HepG2 (cell line): ENCODE data around the gene CPM.

Experiments
- ARNT2 ChIP-seq: sonication (generic); formaldehyde crosslinking; IDR thresholded peaks from 2 replicates; pipeline ENCODE4 v1.8.0; 2022; ENCODE audit warnings: mild to moderate bottlenecking, low read depth, missing genetic modification reagents, moderate library complexity
- CHD4 ChIP-seq: fragments of 200-600 bp; sonication (generic); IDR thresholded peaks from 2 replicates; pipeline ENCODE4 v1.7.0; 2017; ENCODE audit warnings: mild to moderate bottlenecking, low read length, borderline replicate concordance
- CTCF ChIP-seq: sonication (generic); formaldehyde crosslinking; IDR thresholded peaks from 2 replicates; pipeline ENCODE4 v1.5.0; 2020; ENCODE audit warnings: mild to moderate bottlenecking, missing genetic modification reagents, moderate library complexity
- HDAC6 ChIP-seq: fragments of 200-600 bp; sonication (generic); IDR thresholded peaks from 2 replicates; pipeline ENCODE4 v1.7.0; 2017; ENCODE audit warnings: mild to moderate bottlenecking, antibody characterized with exemption, low read length, low read depth
- HOXA9 ChIP-seq: sonication (generic); formaldehyde crosslinking; IDR thresholded peaks from 2 replicates; pipeline ENCODE4 v1.8.1; 2022; ENCODE audit warnings: missing genetic modification reagents, mild to moderate bottlenecking, moderate library complexity, borderline replicate concordance
- NCOA1 ChIP-seq: sonication (generic); formaldehyde crosslinking; IDR thresholded peaks from 2 replicates; pipeline ENCODE4 v1.9.0; 2021; ENCODE audit warnings: missing genetic modification reagents
- POLR2A ChIP-seq, 2 experiments: IDR thresholded peaks; 2 replicates each; pipeline ENCODE4 v1.6.1; 2011; ENCODE audit warnings: low read depth in 2 of 2, low read length in 2 of 2, mild to moderate bottlenecking in 1 of 2, moderate library complexity in 1 of 2; ENCODE audit not compliant: insufficient read depth in 1 of 2
- ZNF44 ChIP-seq: sonication (generic); formaldehyde crosslinking; IDR thresholded peaks from 2 replicates; pipeline ENCODE4 v1.5.1; 2020; ENCODE audit warnings: mild to moderate bottlenecking, missing genetic modification reagents
- TF ChIP-seq, protein P1 (sequence below): sonication (generic); formaldehyde crosslinking; IDR thresholded peaks from 2 replicates; pipeline ENCODE4 v1.4.0; 2020; ENCODE audit warnings: missing genetic modification reagents, borderline replicate concordance

DNA sequence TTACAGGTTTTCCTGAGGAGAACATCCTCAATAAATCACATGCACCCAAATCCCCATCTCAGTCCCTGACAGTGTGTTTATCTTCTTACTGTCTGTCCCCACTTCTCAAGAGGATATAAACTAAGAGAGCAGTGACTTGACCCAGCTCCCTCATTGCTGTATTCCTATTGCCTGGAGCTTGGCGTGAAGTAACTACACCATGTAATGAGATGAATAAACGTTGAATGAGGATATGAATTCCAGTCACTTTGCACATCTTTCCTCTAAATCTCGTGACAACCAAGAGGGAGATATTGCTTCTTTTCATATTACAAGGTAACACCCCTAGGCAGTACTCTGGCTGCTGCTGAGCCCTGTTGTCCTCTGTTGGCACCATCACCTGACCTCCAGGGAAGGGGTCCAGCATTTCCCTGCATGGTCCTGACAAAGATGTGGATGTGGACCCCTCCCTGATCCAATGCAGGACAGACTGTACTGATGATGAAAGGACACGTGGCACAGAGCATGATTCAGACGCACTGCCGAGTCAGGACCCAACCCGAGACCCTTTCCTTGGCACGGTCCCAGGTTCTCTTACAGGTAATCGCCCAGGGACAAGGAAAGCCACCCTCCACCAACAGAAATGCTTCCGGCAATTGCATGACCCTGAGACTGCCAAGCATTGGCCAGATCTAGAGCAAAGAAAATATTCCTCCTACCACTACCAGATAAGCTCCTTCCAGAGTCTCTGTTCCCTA, 47.7 kb upstream of the CPM start:
- TF ChIP-seq CTCF (no peak), ARNT2 (no peak), HDAC6 (no peak), NCOA1 (CRISPR knock-in tag) (no peak), ZNF44 (no peak), CHD4 (no peak), HOXA9 (CRISPR knock-in tag) (no peak), POLR2A (IDR thresholded peaks at IDR 0.05; ENCODE audit: insufficient read depth in 1 of 2, low read depth in 2 of 2, low read length in 2 of 2) (no peak)
- TF ChIP-seq, protein P1, sequence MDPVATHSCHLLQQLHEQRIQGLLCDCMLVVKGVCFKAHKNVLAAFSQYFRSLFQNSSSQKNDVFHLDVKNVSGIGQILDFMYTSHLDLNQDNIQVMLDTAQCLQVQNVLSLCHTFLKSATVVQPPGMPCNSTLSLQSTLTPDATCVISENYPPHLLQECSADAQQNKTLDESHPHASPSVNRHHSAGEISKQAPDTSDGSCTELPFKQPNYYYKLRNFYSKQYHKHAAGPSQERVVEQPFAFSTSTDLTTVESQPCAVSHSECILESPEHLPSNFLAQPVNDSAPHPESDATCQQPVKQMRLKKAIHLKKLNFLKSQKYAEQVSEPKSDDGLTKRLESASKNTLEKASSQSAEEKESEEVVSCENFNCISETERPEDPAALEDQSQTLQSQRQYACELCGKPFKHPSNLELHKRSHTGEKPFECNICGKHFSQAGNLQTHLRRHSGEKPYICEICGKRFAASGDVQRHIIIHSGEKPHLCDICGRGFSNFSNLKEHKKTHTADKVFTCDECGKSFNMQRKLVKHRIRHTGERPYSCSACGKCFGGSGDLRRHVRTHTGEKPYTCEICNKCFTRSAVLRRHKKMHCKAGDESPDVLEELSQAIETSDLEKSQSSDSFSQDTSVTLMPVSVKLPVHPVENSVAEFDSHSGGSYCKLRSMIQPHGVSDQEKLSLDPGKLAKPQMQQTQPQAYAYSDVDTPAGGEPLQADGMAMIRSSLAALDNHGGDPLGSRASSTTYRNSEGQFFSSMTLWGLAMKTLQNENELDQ (CRISPR knock-in tag), result no peak
